PFSK-1 (cell line): ENCODE data around the gene MALAT1.

ENCODE experiments used
- POLR2AphosphoS5 ChIP-seq: IDR thresholded peaks from 2 replicates; pipeline ENCODE4 v1.6.1; 2012; ENCODE audit warnings: low read depth, mild to moderate bottlenecking, control low read depth, low read length, moderate library complexity
- SIN3A ChIP-seq: IDR thresholded peaks from 2 replicates; pipeline ENCODE4 v1.6.1; 2012; ENCODE audit warnings: mild to moderate bottlenecking, low read length, moderate library complexity, borderline replicate concordance; ENCODE audit not compliant: insufficient read depth
- TAF1 ChIP-seq: IDR thresholded peaks from 2 replicates; pipeline ENCODE4 v1.6.1; 2012; ENCODE audit warnings: low read length, control low read depth, borderline replicate concordance; ENCODE audit not compliant: insufficient read depth

- peak; percentile 13; the same call in 1 of the 2 replicates for TF ChIP-seq SIN3A
- TF ChIP-seq POLR2AphosphoS5 = peak; percentile 67
- 0 out of 2 replicates have a peak, but pooled peaks have one; percentile 54 for TF ChIP-seq TAF1
Observed at GRCh38 chr11:65496304-65497140, 2.3 kb upstream of the MALAT1 start.
